ENCODE data around the gene HK2. TPM values are rescaled to one million over a fixed set of nuclear protein-coding genes. Genes with fewer than 3 reads are reported as not detected.
A peak's percentile ranks its signal among the peaks of the same experiment; 100 is the strongest.

Gene HK2
- total RNA-seq, 1 donor from 2014 or later = 15.7 TPM

GRCh38 chr2:74872389-74872836, 38.5 kb downstream of the HK2 start:
- no peak for DNase-seq (ENCODE audit: low spot score)
- intact Hi-C loops (cut with DNase I) = no loop called here
- ATAC-seq = no peak

GRCh38 chr2:74873012-74873665, 39.2 kb downstream of the HK2 start:
- ATAC-seq (no peak), DNase-seq (ENCODE audit: low spot score) (no peak)
- intact Hi-C loops (cut with DNase I) = no loop called here

GRCh38 chr2:74873678-74874640, 40.0 kb downstream of the HK2 start:
- ATAC-seq (no peak), DNase-seq (ENCODE audit: low spot score) (no peak)
- intact Hi-C loops (cut with DNase I) = no loop called here

- peak; percentile 80 for ATAC-seq
Observed at GRCh38 chr2:74876081-74876886, 42.4 kb downstream of the HK2 start.

GRCh38 chr2:74877376-74877775, 43.4 kb downstream of the HK2 start:
- intact Hi-C loops (cut with DNase I) = loop anchor here (2.0 kb wide), 1 partner anchor 163 kb away; no protein-coding TSS in a partner anchor
- DNase-seq (ENCODE audit: low spot score) = no peak

More at GRCh38 chr2:74876081-74876886, 42.4 kb downstream of the HK2 start:
- intact Hi-C loops (cut with DNase I) = loop anchor here (2.0 kb wide), 1 partner anchor 161 kb away; no protein-coding TSS in a partner anchor
- no peak for DNase-seq (ENCODE audit: low spot score)

GRCh38 chr2:74877781-74878433, 44.0 kb downstream of the HK2 start:
- ATAC-seq = no peak
- intact Hi-C loops (cut with DNase I) = loop anchor here (2.0 kb wide), 1 partner anchor 163 kb away; no protein-coding TSS in a partner anchor
- no peak for DNase-seq (ENCODE audit: low spot score)

More at GRCh38 chr2:74877376-74877775, 43.4 kb downstream of the HK2 start:
- ATAC-seq = no peak

- no peak for DNase-seq (ENCODE audit: low spot score)
- no peak for ATAC-seq
- intact Hi-C loops (cut with DNase I) = no loop called here
Observed at GRCh38 chr2:74878551-74878950, 44.6 kb downstream of the HK2 start.

GRCh38 chr2:74880054-74880728, 46.3 kb downstream of the HK2 start:
- ATAC-seq = no peak
- intact Hi-C loops (cut with DNase I) = no loop called here
- DNase-seq (ENCODE audit: low spot score) = no peak

GRCh38 chr2:74881176-74881575, 47.2 kb downstream of the HK2 start:
- intact Hi-C loops (cut with DNase I) = no loop called here
- DNase-seq (ENCODE audit: low spot score) = no peak
- no peak for ATAC-seq

- no peak for ATAC-seq
- no peak for DNase-seq (ENCODE audit: low spot score)
- intact Hi-C loops (cut with DNase I) = no loop called here
Observed at GRCh38 chr2:74881626-74882298, 47.8 kb downstream of the HK2 start.

- intact Hi-C loops (cut with DNase I) = no loop called here
- DNase-seq (ENCODE audit: low spot score) = no peak
- ATAC-seq = no peak
Observed at GRCh38 chr2:74882299-74882687, 48.4 kb downstream of the HK2 start.

GRCh38 chr2:74883011-74883410, 49.1 kb downstream of the HK2 start:
- ATAC-seq (no peak), DNase-seq (ENCODE audit: low spot score) (no peak)
- intact Hi-C loops (cut with DNase I) = no loop called here

- DNase-seq (ENCODE audit: low spot score) = no peak
- intact Hi-C loops (cut with DNase I) = no loop called here
Observed at GRCh38 chr2:74884118-74884762, 50.3 kb downstream of the HK2 start.

GRCh38 chr2:74884866-74885265, 50.9 kb downstream of the HK2 start:
- intact Hi-C loops (cut with DNase I) = no loop called here
- ATAC-seq (no peak), DNase-seq (ENCODE audit: low spot score) (no peak)

More at GRCh38 chr2:74884118-74884762, 50.3 kb downstream of the HK2 start:
- no peak for ATAC-seq

GRCh38 chr2:74886251-74886650, 52.3 kb downstream of the HK2 start:
- no peak for DNase-seq (ENCODE audit: low spot score)
- intact Hi-C loops (cut with DNase I) = no loop called here
- no peak for ATAC-seq

- no peak for ATAC-seq
- intact Hi-C loops (cut with DNase I) = no loop called here
- no peak for DNase-seq (ENCODE audit: low spot score)
Observed at GRCh38 chr2:74886811-74887210, 52.9 kb downstream of the HK2 start.

GRCh38 chr2:74887445-74887951, 53.6 kb downstream of the HK2 start:
- intact Hi-C loops (cut with DNase I) = no loop called here
- peak; percentile 44 for ATAC-seq
- no peak for DNase-seq (ENCODE audit: low spot score)
